Measurements from ENCODE around the gene MED12L. TPM values are rescaled to one million over a fixed set of nuclear protein-coding genes. Genes with fewer than 3 reads are reported as not detected.

The MED12L gene
- total and polyA plus RNA-seq, 7 donors: 0.16 to 0.71 (median 0.28) TPM; not detected in 2

GRCh38 chr3:151415289-151415688 is 329.8 kb downstream of the MED12L start:
- Histone ChIP-seq H3K27ac (no peak overlapping the region), H3K4me1 (peaks cover 0 to 9% (median 2%) of the 10 kb centered on the region in 4 donors), H3K4me3 (no peak overlapping the region), H3K27me3 (no peaks in the 10 kb centered on the region), H3K9me3 (no peaks in the 10 kb centered on the region), H3K36me3 (no peaks in the 10 kb centered on the region)
- no peak for DNase-seq
- intact Hi-C loops (cut with DNase I): no loop called here
- WGBS, 2 donors: 37 to 93% methylated on average over 1 of the region's 1 CpG
- no peak for TF ChIP-seq EP300 (IDR thresholded peaks at IDR 0.05)
- TF ChIP-seq POLR2A (IDR thresholded peaks at IDR 0.05): no peak
- TF ChIP-seq POLR2AphosphoS5 (IDR thresholded peaks at IDR 0.05): no peak
- TF ChIP-seq CTCF (IDR thresholded peaks at IDR 0.05): no peak

DNA sequence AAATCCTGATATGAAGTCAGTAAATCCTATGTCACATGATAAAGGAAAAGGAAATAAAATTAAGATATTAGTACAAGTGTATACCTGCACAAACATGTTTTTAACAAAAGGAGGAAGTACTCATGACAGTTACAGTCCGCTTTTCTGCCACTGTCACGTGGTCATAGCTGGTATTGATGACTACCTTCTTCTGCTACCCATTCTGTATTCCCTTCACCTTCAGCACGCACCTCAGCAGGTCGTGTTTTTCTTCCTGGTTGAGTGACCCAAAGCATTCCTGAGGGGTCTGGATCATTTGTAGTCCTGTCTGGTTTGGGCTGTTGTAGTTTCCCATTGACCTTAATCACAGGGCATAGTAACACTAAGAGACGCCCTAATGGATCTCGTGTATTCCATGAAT is 334.3 kb downstream of the MED12L start:
- Histone ChIP-seq H3K27ac (no peak overlapping the region), H3K36me3 (no peaks in the 10 kb centered on the region), H3K27me3 (no peaks in the 10 kb centered on the region), H3K4me3 (no peak overlapping the region), H3K4me1 (no peaks in the 10 kb centered on the region), H3K9me3 (no peaks in the 10 kb centered on the region)
- no peak for DNase-seq
- intact Hi-C loops (cut with DNase I): no loop called here
- WGBS, 2 donors: 77 to 84% methylated on average over 6 of the region's 6 CpGs
- no peak for TF ChIP-seq POLR2A (IDR thresholded peaks at IDR 0.05)
- no peak for TF ChIP-seq EP300 (IDR thresholded peaks at IDR 0.05)
- no peak for TF ChIP-seq POLR2AphosphoS5 (IDR thresholded peaks at IDR 0.05)
- TF ChIP-seq CTCF (IDR thresholded peaks at IDR 0.05): no peak

- no peak for TF ChIP-seq CTCF (IDR thresholded peaks at IDR 0.05)
- Histone ChIP-seq H3K27me3 (no peaks in the 10 kb centered on the region), H3K9me3 (no peaks in the 10 kb centered on the region), H3K4me3 (no peak overlapping the region), H3K36me3 (no peaks in the 10 kb centered on the region), H3K4me1 (no peaks in the 10 kb centered on the region), H3K27ac (no peak overlapping the region)
- DNase-seq: no peak
- intact Hi-C loops (cut with DNase I): no loop called here
- WGBS, 2 donors: 79 to 86% methylated on average over 4 of the region's 4 CpGs
These were observed 336.5 kb downstream of the MED12L start for GRCh38 chr3:151421938-151422337.

GRCh38 chr3:151423091-151423490 is 337.6 kb downstream of the MED12L start:
- Histone ChIP-seq H3K27me3 (no peaks in the 10 kb centered on the region), H3K4me1 (no peaks in the 10 kb centered on the region), H3K4me3 (no peak overlapping the region), H3K9me3 (no peaks in the 10 kb centered on the region), H3K27ac (no peak overlapping the region), H3K36me3 (no peaks in the 10 kb centered on the region)
- intact Hi-C loops (cut with DNase I): no loop called here
- WGBS, 2 donors: 78 to 83% methylated on average over 5 of the region's 5 CpGs
- no peak for DNase-seq
- no peak for TF ChIP-seq POLR2AphosphoS5 (IDR thresholded peaks at IDR 0.05)
- no peak for TF ChIP-seq POLR2A (IDR thresholded peaks at IDR 0.05)

GRCh38 chr3:151425627-151426340 is 340.3 kb downstream of the MED12L start:
- TF ChIP-seq EP300 (IDR thresholded peaks at IDR 0.05): no peak
- no peak for TF ChIP-seq CTCF (IDR thresholded peaks at IDR 0.05)
- TF ChIP-seq POLR2AphosphoS5 (IDR thresholded peaks at IDR 0.05): no peak
- no peak for TF ChIP-seq POLR2A (IDR thresholded peaks at IDR 0.05)
- Histone ChIP-seq H3K27ac (no peak overlapping the region), H3K4me3 (no peak overlapping the region), H3K9me3 (no peaks in the 10 kb centered on the region), H3K4me1 (no peaks in the 10 kb centered on the region), H3K36me3 (no peaks in the 10 kb centered on the region), H3K27me3 (no peaks in the 10 kb centered on the region)
- WGBS, 2 donors: 76 to 83% methylated on average over 4 of the region's 4 CpGs
- no peak for DNase-seq
- intact Hi-C loops (cut with DNase I): no loop called here
